Measurements from ENCODE around the gene ABT1. TPM values are rescaled to one million over a fixed set of nuclear protein-coding genes. Genes with fewer than 3 reads are reported as not detected.

Gene ABT1
- 14.1 and 14.3 TPM in 2 replicates for total RNA-seq

DNA sequence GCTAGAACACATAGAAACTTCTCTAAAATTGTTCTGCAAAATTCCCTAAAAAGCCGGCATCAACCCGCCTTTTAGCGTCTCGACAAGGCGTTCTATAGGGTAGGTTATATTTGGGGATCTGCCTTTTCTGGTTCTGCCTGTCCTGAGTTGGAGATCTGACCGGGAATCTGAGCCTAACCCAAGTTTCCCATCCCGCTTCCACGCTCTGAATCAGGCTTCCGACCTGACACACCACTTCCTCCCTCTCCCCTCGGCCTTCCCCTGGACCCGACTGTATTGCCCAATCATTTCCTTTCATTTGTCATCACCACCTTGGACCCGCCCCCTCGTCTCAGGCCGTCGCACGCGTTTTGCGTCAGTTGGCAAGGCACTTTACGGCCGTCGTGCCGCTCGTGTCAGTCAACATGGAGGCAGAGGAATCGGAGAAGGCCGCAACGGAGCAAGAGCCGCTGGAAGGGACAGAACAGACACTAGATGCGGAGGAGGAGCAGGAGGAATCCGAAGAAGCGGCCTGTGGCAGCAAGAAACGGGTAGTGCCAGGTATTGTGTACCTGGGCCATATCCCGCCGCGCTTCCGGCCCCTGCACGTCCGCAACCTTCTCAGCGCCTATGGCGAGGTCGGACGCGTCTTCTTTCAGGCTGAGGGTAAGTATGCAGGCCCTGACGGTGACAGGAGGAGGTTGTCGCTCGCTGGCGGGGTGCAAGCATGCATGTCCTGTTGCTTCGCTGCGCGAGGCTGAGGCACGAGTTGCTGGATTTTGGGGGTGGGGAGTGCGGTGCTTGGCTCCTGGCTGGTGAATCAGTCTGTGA lies at the start of gene ABT1:
ABT1 (plus strand) TSS at position 375 of the 810 bp plus-strand sequence; CDS start at position 405, 30 bp downstream.

Other genes starting within 250 kb of the ABT1 start
- gene BTN3A2, start 231.8 kb upstream of the ABT1 start, total RNA-seq = 10.4 and 10.6 TPM in 2 replicates
- 5.9 TPM in 2 replicates for gene BTN2A2, start 213.8 kb upstream of the ABT1 start, total RNA-seq
- gene BTN3A1, start 194.7 kb upstream of the ABT1 start, total RNA-seq = 11.3 TPM in 2 replicates
- gene BTN3A3, start 156.4 kb upstream of the ABT1 start, total RNA-seq = 5.5 and 5.7 TPM in 2 replicates
- 4.4 and 5.1 TPM in 2 replicates for gene BTN2A1, start 139.0 kb upstream of the ABT1 start, total RNA-seq
- not detected in 2 replicates for gene BTN1A1, start 96.7 kb upstream of the ABT1 start, total RNA-seq
- gene HMGN4, start 58.6 kb upstream of the ABT1 start, total RNA-seq = 62.4 and 84.2 TPM in 2 replicates
- 8.8 and 8.9 TPM in 2 replicates for gene ZNF322, start 62.8 kb downstream of the ABT1 start, total RNA-seq

All from bronchus fibroblast of lung (primary cell).